Activated naive CD8-positive, alpha-beta T cell treated with anti-CD3 and anti-CD28 coated beads, Interleukin-2, amount 10 ng/mL, durations not matched to agents 7 days and 5 days (primary cell): ENCODE measurements around the gene SMIM10. TPM values are rescaled to one million over a fixed set of nuclear protein-coding genes. Genes with fewer than 3 reads are reported as not detected.
"Not testable (repeated sequence)": the region's sequence is repeated elsewhere in the genome, so short reads cannot be mapped to it uniquely, and the experiment has no call there.

ENCODE experiments used
- ATAC-seq: fragments of 150-1000 bp; cut with Tn5 transposase; one replicate; pipeline ENCODE4 v1.10.0; 2021; ENCODE audit warnings: low read depth, moderate library complexity
- POLR2A ChIA-PET: fragments of 350-600 bp; sonication (Branson Sonifier 250); formaldehyde crosslinking; loops from one replicate; lab custom pipeline; 2021; ENCODE audit warnings: antibody characterized with exemption; lab: Charles Lee
- DNase-seq: peaks from one replicate; pipeline ENCODE4 v3.0.0; 2021
- H3K27ac Mint-ChIP-seq: one replicate; pipeline ENCODE4 v1.8.0; 2022; ENCODE audit warnings: mild to moderate bottlenecking, mixed read lengths
- H3K27me3 Mint-ChIP-seq: one replicate; pipeline ENCODE4 v1.8.0; 2022; ENCODE audit warnings: mild to moderate bottlenecking, moderate library complexity, mixed read lengths
- H3K36me3 Mint-ChIP-seq: one replicate; pipeline ENCODE4 v1.8.0; 2021; ENCODE audit warnings: mild to moderate bottlenecking, mixed read lengths
- H3K4me1 Mint-ChIP-seq: one replicate; pipeline ENCODE4 v1.8.0; 2021; ENCODE audit warnings: mixed read lengths
- H3K4me3 Mint-ChIP-seq: one replicate; pipeline ENCODE4 v1.8.0; 2022; ENCODE audit warnings: mild to moderate bottlenecking, moderate library complexity, mixed read lengths
- H3K9me3 Mint-ChIP-seq: one replicate; pipeline ENCODE4 v1.8.0; 2021; ENCODE audit warnings: mixed read lengths
- total RNA-seq, 2 experiments: library from RNA; stranded (reverse); gene quantifications; one replicate each; pipeline ENCODE4 v1.2.3, GENCODE V29; 2021

SMIM10 gene
- total RNA-seq, 2 experiments from 2014 or later: 0.58 to 0.65 TPM

DNA sequence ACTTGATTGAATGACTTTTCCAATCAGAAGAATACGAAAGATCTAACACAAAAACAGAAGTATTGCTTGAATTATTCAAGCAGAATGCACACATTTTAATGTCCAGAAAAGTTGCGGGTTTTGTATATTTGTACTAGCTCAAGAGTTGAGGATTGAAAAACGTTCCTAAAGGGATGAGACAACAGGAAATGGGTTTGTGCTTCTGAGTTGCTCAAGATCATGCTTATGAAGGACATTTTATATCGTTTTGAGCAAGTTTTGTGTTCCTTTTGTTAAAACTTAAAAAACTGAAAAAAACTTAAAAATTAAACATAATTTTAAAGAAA is 353 bp upstream of the SMIM10 start:
- no peaks in the 10 kb centered on the region for H3K36me3 Mint-ChIP-seq
- H3K4me1 Mint-ChIP-seq: peaks cover 4% of the 10 kb centered on the region
- POLR2A ChIA-PET: interaction anchor here (0.9 kb wide), 1 partner anchor 61 kb away, joined by 3 read pairs; no protein-coding TSS in a partner anchor
- ATAC-seq (no peak), DNase-seq (no peak)
- H3K9me3 Mint-ChIP-seq: no peaks in the 10 kb centered on the region
- H3K4me3 Mint-ChIP-seq: peak overlapping the region; percentile 47
- H3K27ac Mint-ChIP-seq: no peak overlapping the region
- peaks cover 11% of the 10 kb centered on the region for H3K27me3 Mint-ChIP-seq

DNA sequence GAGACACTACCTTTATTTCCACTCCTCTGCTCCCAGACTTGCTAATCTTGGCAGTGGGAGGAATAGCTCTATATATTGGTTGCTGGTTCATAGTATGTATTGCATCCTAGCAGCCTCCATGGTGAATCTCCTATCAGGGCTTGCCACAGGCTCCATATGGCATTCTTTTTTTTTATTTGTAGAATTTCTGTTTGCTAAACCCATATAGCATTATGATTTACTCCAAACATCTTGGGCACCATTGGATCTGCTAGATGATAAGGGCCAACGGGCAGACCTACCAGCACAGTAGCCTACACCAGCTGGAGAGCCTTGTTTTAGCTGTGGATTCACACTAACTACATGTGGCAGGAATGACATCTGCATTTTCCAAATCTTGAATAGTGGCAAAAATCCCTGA is 6.9 kb downstream of the SMIM10 start:
- POLR2A ChIA-PET: no interaction called here
- Mint-ChIP-seq H3K9me3 (no peaks in the 10 kb centered on the region), H3K36me3 (no peaks in the 10 kb centered on the region), H3K4me1 (peaks cover 5% of the 10 kb centered on the region), H3K27ac (no peak overlapping the region), H3K4me3 (no peak overlapping the region), H3K27me3 (peaks cover 3% of the 10 kb centered on the region)
- ATAC-seq: no peak
- DNase-seq: no peak

DNA sequence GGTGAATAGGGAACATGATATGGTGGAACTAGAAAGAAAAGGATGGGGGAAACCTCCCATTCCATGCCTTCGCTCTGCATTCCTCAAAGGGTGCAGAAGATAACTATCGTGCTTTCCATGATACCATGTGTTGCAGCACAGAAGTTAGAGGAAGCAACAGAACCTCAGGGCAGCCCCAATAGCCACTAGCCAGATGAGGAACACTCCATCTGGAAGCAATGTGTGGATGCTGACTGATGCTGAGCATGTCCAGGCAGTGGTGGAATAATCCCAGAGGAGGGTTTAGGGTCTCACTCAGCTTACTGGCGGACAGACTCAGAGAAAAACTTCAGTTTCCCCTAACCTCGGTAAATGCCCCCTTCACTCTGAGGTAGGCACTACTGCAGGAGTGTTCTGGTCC is 7.5 kb downstream of the SMIM10 start:
- ATAC-seq (no peak), DNase-seq (no peak)
- Mint-ChIP-seq H3K4me1 (peaks cover 6% of the 10 kb centered on the region), H3K36me3 (no peaks in the 10 kb centered on the region), H3K27ac (no peak overlapping the region), H3K27me3 (peaks cover 3% of the 10 kb centered on the region), H3K4me3 (no peak overlapping the region), H3K9me3 (no peaks in the 10 kb centered on the region)
- POLR2A ChIA-PET: no interaction called here

DNA sequence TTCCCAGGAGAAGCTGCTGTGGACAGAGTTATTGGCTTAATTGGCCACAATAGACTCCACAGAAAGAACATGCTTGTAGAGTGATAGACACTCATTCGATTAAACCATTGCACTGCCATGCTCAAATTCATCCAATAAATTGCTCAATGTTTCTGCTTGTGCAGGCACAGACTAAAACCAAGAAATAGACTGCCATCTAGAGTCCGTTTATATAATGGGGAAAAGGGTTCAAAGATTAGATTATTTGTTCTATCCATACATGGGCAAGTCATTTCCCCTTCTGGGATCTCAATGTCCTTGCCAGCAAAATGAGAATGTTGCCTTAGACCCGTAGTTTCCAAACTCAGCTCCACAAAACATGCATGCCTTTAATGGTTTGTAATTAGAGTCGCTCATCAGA is 8.7 kb downstream of the SMIM10 start:
- peaks cover 3% of the 10 kb centered on the region for H3K27me3 Mint-ChIP-seq
- H3K27ac Mint-ChIP-seq: no peak overlapping the region
- no peaks in the 10 kb centered on the region for H3K36me3 Mint-ChIP-seq
- ATAC-seq (no peak), DNase-seq (no peak)
- no peak overlapping the region for H3K4me3 Mint-ChIP-seq
- POLR2A ChIA-PET: no interaction called here
- H3K9me3 Mint-ChIP-seq: no peaks in the 10 kb centered on the region
- peaks cover 12% of the 10 kb centered on the region for H3K4me1 Mint-ChIP-seq

DNA sequence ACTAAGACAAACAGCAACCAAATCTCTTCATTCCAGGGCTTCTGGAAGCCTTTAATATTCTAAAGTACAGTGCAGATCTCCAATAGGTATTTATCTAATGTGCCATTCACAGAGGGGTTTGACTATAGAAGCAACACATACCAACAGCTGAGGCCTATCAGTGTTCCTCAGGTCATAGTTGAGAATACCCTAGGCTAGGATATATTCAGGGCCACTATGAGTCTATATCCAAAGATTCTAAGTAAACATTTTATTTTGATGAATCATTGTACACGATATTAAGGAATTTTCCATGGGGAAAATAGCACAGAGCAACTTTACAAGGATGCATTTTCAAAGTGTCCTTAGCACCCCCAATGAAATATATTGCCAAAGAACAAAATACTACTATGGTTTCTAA is 9.7 kb downstream of the SMIM10 start:
- H3K9me3 Mint-ChIP-seq: no peaks in the 10 kb centered on the region
- POLR2A ChIA-PET: interaction anchor here (0.6 kb wide), 1 partner anchor 40 kb away, joined by 3 read pairs; no protein-coding TSS in a partner anchor
- H3K27me3 Mint-ChIP-seq: peaks cover 5% of the 10 kb centered on the region
- no peak for DNase-seq
- H3K4me3 Mint-ChIP-seq: no peak overlapping the region
- no peak overlapping the region for H3K27ac Mint-ChIP-seq
- no peaks in the 10 kb centered on the region for H3K36me3 Mint-ChIP-seq
- ATAC-seq: no peak
- peaks cover 13% of the 10 kb centered on the region for H3K4me1 Mint-ChIP-seq

DNA sequence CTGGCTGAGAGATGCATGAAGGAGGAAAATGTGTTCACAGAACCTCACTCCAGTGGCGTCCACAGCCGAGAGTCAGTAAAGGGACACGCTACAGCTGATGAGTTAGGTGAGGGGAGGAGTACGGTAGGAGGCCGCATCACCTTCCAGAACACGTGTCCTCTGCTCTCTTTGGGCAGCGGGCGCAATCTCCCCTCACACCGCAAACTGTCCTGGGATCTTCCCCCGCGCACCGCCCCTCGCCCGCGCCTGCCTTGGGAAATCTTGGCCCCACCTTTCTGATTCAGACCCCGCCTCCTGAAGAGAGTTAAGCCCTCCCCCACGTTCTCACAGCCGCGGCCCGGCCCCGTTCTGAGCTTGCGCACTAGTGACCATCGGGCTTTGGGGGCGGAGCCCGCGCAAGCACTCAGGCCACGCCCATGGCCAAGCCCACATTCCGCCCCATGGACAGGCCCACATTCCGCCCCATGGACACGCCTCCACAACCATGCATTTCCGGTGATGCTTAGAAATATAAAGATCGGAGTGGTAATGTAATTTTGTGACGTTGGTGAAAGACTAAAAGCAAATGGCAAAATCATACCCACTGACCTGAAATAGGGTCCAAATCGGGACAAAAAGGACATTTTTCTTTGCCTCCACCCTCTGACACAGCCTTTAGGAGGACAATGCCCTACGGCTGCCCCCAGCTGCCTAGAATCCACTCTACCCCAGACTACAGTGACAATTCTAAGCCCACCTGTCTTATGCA is 13.3 kb downstream of the SMIM10 start:
- Mint-ChIP-seq H3K4me1 (peaks cover 13% of the 10 kb centered on the region), H3K27ac (no peak overlapping the region), H3K36me3 (no peaks in the 10 kb centered on the region), H3K27me3 (peaks cover 10% of the 10 kb centered on the region), H3K4me3 (peak overlapping the region; percentile 81), H3K9me3 (no peaks in the 10 kb centered on the region)
- POLR2A ChIA-PET: interaction anchor here (0.6 to 1.1 kb wide), 2 partner anchors 11 to 48 kb away, joined by 3 read pairs; partner anchors contain the start of gene RTL8A
- ATAC-seq: peak; percentile 98
- DNase-seq: peak; percentile 90

DNA sequence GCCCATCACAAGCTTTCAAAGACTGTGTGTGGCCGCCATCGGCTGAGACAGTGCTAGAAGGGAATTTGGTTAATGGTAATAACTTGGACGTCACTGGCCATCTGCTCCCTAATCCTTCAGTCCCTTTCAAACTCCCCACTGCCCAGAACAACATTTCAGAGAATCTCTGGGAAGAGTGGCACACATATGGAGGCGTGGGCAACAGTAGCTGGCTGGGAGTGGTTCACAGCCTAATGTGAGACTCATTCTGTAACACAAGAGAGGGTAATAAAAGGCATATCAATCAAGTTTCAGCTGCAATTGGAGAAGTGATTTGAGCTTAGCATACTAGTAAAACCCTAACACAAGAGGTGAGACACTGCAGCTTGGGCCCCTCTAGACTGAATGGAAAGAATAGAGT is 15.4 kb downstream of the SMIM10 start:
- H3K4me3 Mint-ChIP-seq: no peak overlapping the region
- H3K4me1 Mint-ChIP-seq: peaks cover 10% of the 10 kb centered on the region
- DNase-seq (no peak), ATAC-seq (no peak)
- no peak overlapping the region for H3K27ac Mint-ChIP-seq
- H3K36me3 Mint-ChIP-seq: no peaks in the 10 kb centered on the region
- H3K9me3 Mint-ChIP-seq: no peaks in the 10 kb centered on the region
- peaks cover 16% of the 10 kb centered on the region for H3K27me3 Mint-ChIP-seq
- POLR2A ChIA-PET: interaction anchor here (1.3 kb wide), 1 partner anchor 46 kb away, joined by 4 read pairs; the partner anchor contains the start of gene RTL8A

DNA sequence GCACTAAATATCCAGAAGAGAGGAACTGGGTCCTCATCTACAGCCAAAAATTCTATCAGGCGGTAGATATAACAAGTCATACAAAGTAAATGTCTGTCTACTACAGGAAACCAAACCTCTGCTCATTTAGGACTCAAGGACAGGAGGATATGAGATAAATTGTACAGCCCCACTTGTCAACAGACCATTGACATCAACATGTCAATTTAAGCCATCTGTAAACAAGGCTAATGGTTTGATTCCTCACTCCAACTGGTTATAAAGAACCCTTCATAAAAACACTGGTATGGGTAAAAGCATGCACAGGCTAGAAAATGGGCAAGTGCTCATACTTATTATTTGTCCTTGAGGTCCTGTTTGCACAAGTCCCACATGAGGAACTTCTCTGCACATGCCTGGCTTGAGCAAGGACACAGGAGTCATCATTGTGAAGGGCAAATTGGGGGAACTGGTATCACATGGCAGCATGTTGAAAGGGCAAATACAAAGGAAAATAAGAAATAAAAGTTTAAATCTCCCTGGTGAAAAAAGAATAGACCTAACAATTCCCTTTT is 18.3 kb downstream of the SMIM10 start:
- ATAC-seq (no peak), DNase-seq (no peak)
- H3K9me3 Mint-ChIP-seq: no peaks in the 10 kb centered on the region
- no peaks in the 10 kb centered on the region for H3K36me3 Mint-ChIP-seq
- no peak overlapping the region for H3K27ac Mint-ChIP-seq
- no peak overlapping the region for H3K4me3 Mint-ChIP-seq
- peaks cover 17% of the 10 kb centered on the region for H3K27me3 Mint-ChIP-seq
- POLR2A ChIA-PET: no interaction called here
- peaks cover 5% of the 10 kb centered on the region for H3K4me1 Mint-ChIP-seq

DNA sequence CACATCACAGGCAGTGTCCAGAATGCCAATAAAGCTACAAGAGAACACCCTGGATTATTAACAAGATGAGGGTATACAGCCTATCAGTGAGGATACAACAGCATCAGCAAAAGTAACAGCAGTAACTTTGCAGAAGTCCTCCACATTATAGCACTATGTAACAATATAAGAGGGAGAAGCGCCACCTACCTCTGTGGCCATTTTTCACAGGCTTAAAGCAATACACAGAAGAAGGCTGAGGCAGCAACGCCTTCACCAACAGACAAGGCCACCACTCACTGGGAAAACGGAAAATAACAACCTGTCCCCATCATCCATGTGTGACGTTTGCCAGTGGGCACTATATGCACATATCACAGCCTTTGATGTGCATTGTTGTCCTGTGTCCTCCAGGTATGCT is 19.0 kb downstream of the SMIM10 start:
- Mint-ChIP-seq H3K4me1 (no peaks in the 10 kb centered on the region), H3K9me3 (no peaks in the 10 kb centered on the region), H3K36me3 (no peaks in the 10 kb centered on the region), H3K27ac (no peak overlapping the region), H3K27me3 (peaks cover 16% of the 10 kb centered on the region), H3K4me3 (no peak overlapping the region)
- no peak for DNase-seq
- POLR2A ChIA-PET: no interaction called here
- ATAC-seq: no peak

DNA sequence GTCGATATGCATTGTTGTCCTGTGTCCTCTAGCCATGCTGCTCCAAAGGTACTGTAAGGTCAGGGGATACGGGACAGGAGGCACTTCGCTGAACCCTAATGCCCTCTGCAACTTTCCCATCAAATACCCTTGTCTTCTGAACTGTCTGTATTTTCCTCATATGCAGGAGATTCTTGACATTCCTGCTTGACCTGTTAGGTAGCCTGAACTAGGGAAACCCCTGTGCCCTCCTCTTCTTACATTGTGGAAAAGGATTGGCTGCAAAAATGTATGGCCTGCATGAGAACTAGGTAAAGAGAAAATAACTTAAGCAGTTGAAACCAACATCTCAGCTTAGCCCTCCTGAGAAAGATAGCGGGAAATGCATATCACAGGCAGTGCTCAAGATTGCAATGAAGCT is 20.1 kb downstream of the SMIM10 start:
- H3K9me3 Mint-ChIP-seq: no peaks in the 10 kb centered on the region
- peaks cover 19% of the 10 kb centered on the region for H3K27me3 Mint-ChIP-seq
- H3K27ac Mint-ChIP-seq: no peak overlapping the region
- no peak for ATAC-seq
- no peaks in the 10 kb centered on the region for H3K4me1 Mint-ChIP-seq
- H3K36me3 Mint-ChIP-seq: no peaks in the 10 kb centered on the region
- no peak overlapping the region for H3K4me3 Mint-ChIP-seq
- POLR2A ChIA-PET: no interaction called here
- no peak for DNase-seq

DNA sequence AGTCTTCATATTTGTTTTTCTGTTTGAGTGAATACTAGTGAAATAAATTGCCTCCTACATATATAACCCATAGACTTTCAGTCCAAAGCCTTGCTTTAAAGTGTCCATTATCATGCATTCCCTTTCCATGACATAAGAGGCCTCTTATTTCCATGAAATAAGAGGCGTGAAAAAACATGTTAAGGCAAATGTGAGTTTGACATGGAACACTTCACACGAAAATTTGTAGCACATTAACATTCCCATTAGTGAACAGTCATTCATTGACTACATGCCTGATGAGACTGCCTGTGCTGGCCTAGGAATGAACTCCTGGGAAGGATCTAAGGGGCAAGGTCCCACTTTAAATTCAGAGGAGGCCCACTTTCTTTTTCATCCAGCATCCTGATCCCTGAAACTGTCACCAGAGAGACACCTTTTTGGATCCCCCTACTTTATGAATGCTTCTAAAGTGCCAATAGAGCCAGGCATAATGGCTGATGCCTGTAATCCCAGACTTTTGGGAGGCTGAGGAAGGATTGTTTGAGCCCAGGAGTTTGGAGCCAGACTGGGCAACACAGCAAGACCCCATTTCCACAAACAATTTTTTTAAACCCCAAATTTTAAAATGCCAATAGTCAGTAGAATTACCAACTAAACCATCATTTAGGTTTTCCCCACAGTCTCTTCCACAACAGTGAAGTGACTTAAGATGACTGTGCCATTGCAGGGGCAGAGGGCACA is 24.9 kb downstream of the SMIM10 start:
- no peak for DNase-seq
- no peaks in the 10 kb centered on the region for H3K4me1 Mint-ChIP-seq
- H3K4me3 Mint-ChIP-seq: no peak overlapping the region
- H3K27ac Mint-ChIP-seq: no peak overlapping the region
- POLR2A ChIA-PET: no interaction called here
- peaks cover 14% of the 10 kb centered on the region for H3K27me3 Mint-ChIP-seq
- H3K36me3 Mint-ChIP-seq: no peaks in the 10 kb centered on the region
- H3K9me3 Mint-ChIP-seq: no peaks in the 10 kb centered on the region
- ATAC-seq: no peak

DNA sequence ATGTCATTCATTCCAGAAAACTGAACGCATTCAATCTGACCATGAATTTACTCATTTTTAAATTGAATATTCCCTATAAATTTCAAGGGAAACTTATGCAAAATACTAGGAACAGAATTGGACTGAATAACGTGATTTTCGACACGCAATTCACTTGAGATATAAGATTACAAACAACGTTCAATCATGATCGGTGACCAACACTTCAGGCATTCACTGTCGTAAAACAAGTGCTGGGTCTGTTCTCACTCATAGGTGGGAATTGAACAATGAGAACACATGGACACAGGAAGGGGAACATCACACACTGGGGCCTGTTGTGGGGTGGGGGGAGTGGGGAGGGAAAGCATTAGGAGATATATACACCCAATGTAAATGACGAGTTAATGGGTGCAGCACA is 29.1 kb downstream of the SMIM10 start:
- DNase-seq, ATAC-seq, H3K9me3 Mint-ChIP-seq, H3K36me3 Mint-ChIP-seq, POLR2A ChIA-PET, H3K27ac Mint-ChIP-seq, H3K4me1 Mint-ChIP-seq, H3K4me3 Mint-ChIP-seq: not testable (repeated sequence)
- H3K27me3 Mint-ChIP-seq: peaks cover 24% of the 10 kb centered on the region

DNA sequence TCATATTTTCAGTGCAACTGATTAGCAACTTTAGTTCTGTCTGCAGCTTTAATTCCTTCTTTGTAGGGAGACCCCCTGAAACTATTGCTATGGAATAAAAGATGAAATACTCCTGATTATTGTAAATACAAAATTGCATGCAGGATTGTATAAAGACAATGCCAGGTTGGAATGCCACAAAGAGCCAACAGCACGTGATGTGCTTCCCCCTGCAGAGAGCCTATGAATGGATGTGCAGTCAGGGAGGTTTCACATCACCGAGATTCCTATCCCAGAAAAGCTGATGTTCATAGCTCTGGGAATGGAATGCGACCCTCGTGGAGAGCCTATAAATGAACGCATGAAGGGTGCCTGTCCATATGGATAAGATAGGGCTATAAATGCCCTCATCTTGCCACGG is 33.0 kb downstream of the SMIM10 start:
- H3K36me3 Mint-ChIP-seq, H3K4me3 Mint-ChIP-seq, H3K9me3 Mint-ChIP-seq, H3K4me1 Mint-ChIP-seq, H3K27ac Mint-ChIP-seq, DNase-seq, ATAC-seq: not testable (repeated sequence)
- peaks cover 45% of the 10 kb centered on the region for H3K27me3 Mint-ChIP-seq
- POLR2A ChIA-PET: interaction anchor here (1.4 kb wide), 1 partner anchor 28 kb away, joined by 3 read pairs; the partner anchor contains the start of gene RTL8A
